Measurements from ENCODE around the gene TMEM163. TPM values are rescaled to one million over a fixed set of nuclear protein-coding genes. Genes with fewer than 3 reads are reported as not detected.

Gene TMEM163
- polyA plus RNA-seq, 3 donors: 0.01 TPM; not detected in 2

DNA sequence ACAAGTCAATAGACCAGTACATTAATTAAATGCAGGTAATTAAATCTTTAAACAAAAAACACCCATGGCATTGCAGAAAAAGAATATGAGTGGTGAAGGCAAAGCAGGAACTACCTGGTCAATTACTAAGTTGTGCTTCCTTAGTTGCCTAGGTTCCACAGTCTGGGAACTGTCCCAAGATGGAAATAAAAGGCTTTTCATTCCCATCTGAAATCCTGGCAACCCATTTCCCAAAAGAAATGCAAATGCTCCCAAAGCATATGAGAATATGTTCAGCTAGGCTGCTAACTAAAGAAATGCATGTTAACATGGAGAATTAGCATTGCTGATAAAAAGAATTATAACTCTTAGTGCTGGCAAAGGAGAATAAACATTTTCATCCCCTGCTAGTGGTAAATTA lies 177.8 kb downstream of the TMEM163 start:
- TF ChIP-seq, protein P1, sequence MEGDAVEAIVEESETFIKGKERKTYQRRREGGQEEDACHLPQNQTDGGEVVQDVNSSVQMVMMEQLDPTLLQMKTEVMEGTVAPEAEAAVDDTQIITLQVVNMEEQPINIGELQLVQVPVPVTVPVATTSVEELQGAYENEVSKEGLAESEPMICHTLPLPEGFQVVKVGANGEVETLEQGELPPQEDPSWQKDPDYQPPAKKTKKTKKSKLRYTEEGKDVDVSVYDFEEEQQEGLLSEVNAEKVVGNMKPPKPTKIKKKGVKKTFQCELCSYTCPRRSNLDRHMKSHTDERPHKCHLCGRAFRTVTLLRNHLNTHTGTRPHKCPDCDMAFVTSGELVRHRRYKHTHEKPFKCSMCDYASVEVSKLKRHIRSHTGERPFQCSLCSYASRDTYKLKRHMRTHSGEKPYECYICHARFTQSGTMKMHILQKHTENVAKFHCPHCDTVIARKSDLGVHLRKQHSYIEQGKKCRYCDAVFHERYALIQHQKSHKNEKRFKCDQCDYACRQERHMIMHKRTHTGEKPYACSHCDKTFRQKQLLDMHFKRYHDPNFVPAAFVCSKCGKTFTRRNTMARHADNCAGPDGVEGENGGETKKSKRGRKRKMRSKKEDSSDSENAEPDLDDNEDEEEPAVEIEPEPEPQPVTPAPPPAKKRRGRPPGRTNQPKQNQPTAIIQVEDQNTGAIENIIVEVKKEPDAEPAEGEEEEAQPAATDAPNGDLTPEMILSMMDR (IDR thresholded peaks at IDR 0.05): no peak
- DNase-seq: no peak
- Histone ChIP-seq H3K27me3 (ENCODE audit: control insufficient read depth in 2 of 2, insufficient read depth in 2 of 2, low read length in 2 of 2) (no peaks in the 10 kb centered on the region), H3K79me2 (ENCODE audit: insufficient read depth, low read length) (no peaks in the 10 kb centered on the region), H4K20me1 (ENCODE audit: insufficient read depth, low read length) (no peaks in the 10 kb centered on the region), H3K27ac (ENCODE audit: low read depth in 1 of 2, low read length in 2 of 2) (no peak overlapping the region), H3K36me3 (replicated peaks in 1 of 2; ENCODE audit: control insufficient read depth in 1 of 2, insufficient read depth in 2 of 2, low read length in 2 of 2) (no peaks in the 10 kb centered on the region), H2AFZ (ENCODE audit: insufficient read depth, low read depth, low read length, poor library complexity, severe bottlenecking) (no peak overlapping the region), H3K9ac (ENCODE audit: insufficient read depth, low read length, poor library complexity, severe bottlenecking) (no peak overlapping the region), H3K9me3 (replicated peaks in 1 of 2; ENCODE audit: control insufficient read depth in 1 of 2, insufficient read depth in 1 of 2, low read length in 2 of 2) (no peaks in the 10 kb centered on the region), H3K4me1 (ENCODE audit: control insufficient read depth in 1 of 2, insufficient read depth in 2 of 2, low read length in 2 of 2) (no peaks in the 10 kb centered on the region), H3K4me3 (replicated peaks in 1 of 3; ENCODE audit: low read depth in 2 of 3, low read length in 3 of 3) (no peak overlapping the region), H3K4me2 (replicated peaks; ENCODE audit: extremely low read depth, low read length, poor library complexity, severe bottlenecking) (no peak overlapping the region)
- H3K4me3 Mint-ChIP-seq: no peak overlapping the region
- H3K27me3 Mint-ChIP-seq (ENCODE audit: low read depth in 3 of 3): peaks cover 0 to 1% (median 0%) of the 10 kb centered on the region in 3 donors
- H3K27ac Mint-ChIP-seq: no peak overlapping the region
- H3K36me3 Mint-ChIP-seq: no peaks in the 10 kb centered on the region
- intact Hi-C loops (cut with micrococcal nuclease): no loop called here
- no peaks in the 10 kb centered on the region for H3K4me1 Mint-ChIP-seq
- peaks cover 0 to 3% (median 0%) of the 10 kb centered on the region in 7 donors for H3K9me3 Mint-ChIP-seq

DNA sequence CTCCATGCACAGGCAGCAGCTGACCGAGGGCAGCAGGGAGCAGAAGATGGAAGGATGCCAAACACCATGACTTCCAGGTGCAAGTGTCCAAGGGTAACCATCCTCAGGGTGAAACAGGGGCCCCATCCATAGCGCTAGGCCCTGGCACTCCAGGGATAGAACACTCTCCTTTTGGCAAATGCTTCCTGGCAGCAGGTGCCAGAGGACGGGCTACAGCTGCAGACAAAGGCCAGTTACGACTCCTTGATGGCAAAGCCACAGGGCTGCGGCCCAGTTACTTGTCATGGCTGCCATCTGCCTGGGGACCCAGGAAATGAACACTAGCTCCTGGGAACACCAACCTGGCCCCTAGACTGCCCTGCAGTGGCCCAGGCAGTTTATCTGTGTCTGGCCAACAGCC lies 178.8 kb downstream of the TMEM163 start:
- H3K27me3 ChIP-seq (ENCODE audit: control insufficient read depth in 2 of 2, insufficient read depth in 2 of 2, low read length in 2 of 2): no peaks in the 10 kb centered on the region
- H4K20me1 ChIP-seq (ENCODE audit: insufficient read depth, low read length): no peaks in the 10 kb centered on the region
- intact Hi-C loops (cut with micrococcal nuclease): no loop called here
- DNase-seq: no peak
- Mint-ChIP-seq H3K4me3 (no peak overlapping the region), H3K9me3 (peaks cover 0 to 3% (median 0%) of the 10 kb centered on the region in 7 donors), H3K27me3 (ENCODE audit: low read depth in 3 of 3) (peaks cover 0 to 1% (median 0%) of the 10 kb centered on the region in 3 donors), H3K4me1 (no peaks in the 10 kb centered on the region), H3K36me3 (no peaks in the 10 kb centered on the region), H3K27ac (no peak overlapping the region)
- H3K36me3 ChIP-seq (replicated peaks in 1 of 2; ENCODE audit: control insufficient read depth in 1 of 2, insufficient read depth in 2 of 2, low read length in 2 of 2): no peaks in the 10 kb centered on the region
- TF ChIP-seq, protein P1 (IDR thresholded peaks at IDR 0.05): no peak
- H3K4me2 ChIP-seq (replicated peaks; ENCODE audit: extremely low read depth, low read length, poor library complexity, severe bottlenecking): no peak overlapping the region
- no peaks in the 10 kb centered on the region for H3K4me1 ChIP-seq (ENCODE audit: control insufficient read depth in 1 of 2, insufficient read depth in 2 of 2, low read length in 2 of 2)
- WGBS (ENCODE audit: insufficient coverage): 91% methylated on average over 5 of the region's 5 CpGs
- H3K9me3 ChIP-seq (replicated peaks in 1 of 2; ENCODE audit: control insufficient read depth in 1 of 2, insufficient read depth in 1 of 2, low read length in 2 of 2): no peaks in the 10 kb centered on the region
- no peak overlapping the region for H3K4me3 ChIP-seq (replicated peaks in 1 of 3; ENCODE audit: low read depth in 2 of 3, low read length in 3 of 3)
- H3K9ac ChIP-seq (ENCODE audit: insufficient read depth, low read length, poor library complexity, severe bottlenecking): no peak overlapping the region
- H2AFZ ChIP-seq (ENCODE audit: insufficient read depth, low read depth, low read length, poor library complexity, severe bottlenecking): no peak overlapping the region
- no peaks in the 10 kb centered on the region for H3K79me2 ChIP-seq (ENCODE audit: insufficient read depth, low read length)
- H3K27ac ChIP-seq (ENCODE audit: low read depth in 1 of 2, low read length in 2 of 2): no peak overlapping the region
